DOHH2 (cell line): Measurements from ENCODE around the gene PRSS22.

Experiments
- H3F3A ChIP-seq: fragments of 200-600 bp; sonication (generic), shearing (Covaris generic); 2 replicates; pipeline ENCODE4 v1.6.0; 2016; ENCODE audit warnings: antibody characterized with exemption, mild to moderate bottlenecking; ENCODE audit not compliant: control insufficient read depth, insufficient read depth
- H3K27ac ChIP-seq: fragments of 200-600 bp; sonication (generic); 2 replicates; pipeline ENCODE4 v1.5.1; 2014; ENCODE audit warnings: low read depth, mild to moderate bottlenecking, low read length, moderate library complexity
- H3K27me3 ChIP-seq: fragments of 200-600 bp; sonication (generic); 2 replicates; pipeline ENCODE4 v1.6.1; 2014; ENCODE audit warnings: mild to moderate bottlenecking, low read length, mixed read lengths; ENCODE audit not compliant: control insufficient read depth
- H3K36me3 ChIP-seq: fragments of 200-600 bp; sonication (generic); 2 replicates; pipeline ENCODE4 v1.6.1; 2014; ENCODE audit warnings: mild to moderate bottlenecking, low read length, moderate library complexity, mixed read lengths; ENCODE audit not compliant: control insufficient read depth
- H3K4me1 ChIP-seq: fragments of 200-600 bp; sonication (generic); 2 replicates; pipeline ENCODE4 v1.6.1; 2014; ENCODE audit warnings: mild to moderate bottlenecking, low read length, mixed read lengths; ENCODE audit not compliant: control insufficient read depth
- H3K4me2 ChIP-seq: fragments of 200-600 bp; sonication (generic); 2 replicates; pipeline ENCODE4 v1.6.0; 2014; ENCODE audit warnings: mild to moderate bottlenecking, low read length, moderate library complexity
- H3K4me3 ChIP-seq: fragments of 200-600 bp; sonication (generic); 2 replicates; pipeline ENCODE4 v1.5.1; 2014; ENCODE audit warnings: mild to moderate bottlenecking, low read length, mixed read lengths
- H3K79me2 ChIP-seq: fragments of 200-600 bp; sonication (generic); 2 replicates; pipeline ENCODE4 v1.6.1; 2014; ENCODE audit warnings: mild to moderate bottlenecking, low read length, mixed read lengths; ENCODE audit not compliant: control insufficient read depth
- H3K9me2 ChIP-seq: fragments of 200-600 bp; sonication (generic); replicated peaks from 2 replicates; pipeline ENCODE4 v1.6.1; 2014; ENCODE audit warnings: mild to moderate bottlenecking, low read length, mixed read lengths; ENCODE audit not compliant: control insufficient read depth
- H3K9me3 ChIP-seq: fragments of 200-600 bp; sonication (generic); 2 replicates; pipeline ENCODE4 v1.6.1; 2014; ENCODE audit warnings: antibody characterized with exemption, low read length, mixed read lengths; ENCODE audit not compliant: control insufficient read depth, insufficient read depth
- H4K20me1 ChIP-seq: fragments of 200-600 bp; sonication (generic); 2 replicates; pipeline ENCODE4 v1.6.0; 2014; ENCODE audit warnings: low read depth, mild to moderate bottlenecking, antibody characterized with exemption, low read length, moderate library complexity; ENCODE audit not compliant: control insufficient read depth, insufficient read depth
- EZH2phosphoT487 ChIP-seq: fragments of 200-600 bp; sonication (generic); IDR thresholded peaks from 2 replicates; pipeline ENCODE4 v1.6.1; 2017; ENCODE audit warnings: borderline replicate concordance, mild to moderate bottlenecking, antibody characterized with exemption, low read length, moderate library complexity, mixed read lengths
- TF ChIP-seq, protein P1 (sequence below): fragments of 200-600 bp; sonication (generic); IDR thresholded peaks from one replicate; pipeline ENCODE4 v1.5.1; 2014; ENCODE audit warnings: antibody characterized with exemption, mild to moderate bottlenecking, low read depth, low read length; ENCODE audit not compliant: poor library complexity, severe bottlenecking

PRSS22 gene

DNA sequence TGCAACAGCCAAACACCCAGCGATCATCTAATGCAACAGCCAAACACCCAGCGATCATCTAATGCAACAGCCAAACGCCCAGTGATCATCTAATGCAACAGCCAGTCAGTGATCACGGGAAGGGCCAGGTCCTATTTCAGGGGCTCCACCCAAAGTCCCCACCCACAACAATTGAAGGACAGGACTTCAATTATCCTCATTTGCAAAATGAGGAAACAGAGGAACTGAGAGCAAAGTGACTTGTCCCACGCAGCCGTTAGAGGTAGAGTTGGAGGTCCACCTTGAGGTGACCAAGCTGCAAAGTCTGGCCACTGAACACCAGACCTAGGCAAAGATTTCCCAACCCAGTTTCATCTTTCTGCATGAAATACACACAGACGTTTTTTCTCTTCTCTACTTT lies 24.2 kb downstream of the PRSS22 start:
- H3K4me3 ChIP-seq: no peak overlapping the region
- H3K36me3 ChIP-seq: no peaks in the 10 kb centered on the region
- no peaks in the 10 kb centered on the region for H3K4me1 ChIP-seq
- TF ChIP-seq, protein P1, sequence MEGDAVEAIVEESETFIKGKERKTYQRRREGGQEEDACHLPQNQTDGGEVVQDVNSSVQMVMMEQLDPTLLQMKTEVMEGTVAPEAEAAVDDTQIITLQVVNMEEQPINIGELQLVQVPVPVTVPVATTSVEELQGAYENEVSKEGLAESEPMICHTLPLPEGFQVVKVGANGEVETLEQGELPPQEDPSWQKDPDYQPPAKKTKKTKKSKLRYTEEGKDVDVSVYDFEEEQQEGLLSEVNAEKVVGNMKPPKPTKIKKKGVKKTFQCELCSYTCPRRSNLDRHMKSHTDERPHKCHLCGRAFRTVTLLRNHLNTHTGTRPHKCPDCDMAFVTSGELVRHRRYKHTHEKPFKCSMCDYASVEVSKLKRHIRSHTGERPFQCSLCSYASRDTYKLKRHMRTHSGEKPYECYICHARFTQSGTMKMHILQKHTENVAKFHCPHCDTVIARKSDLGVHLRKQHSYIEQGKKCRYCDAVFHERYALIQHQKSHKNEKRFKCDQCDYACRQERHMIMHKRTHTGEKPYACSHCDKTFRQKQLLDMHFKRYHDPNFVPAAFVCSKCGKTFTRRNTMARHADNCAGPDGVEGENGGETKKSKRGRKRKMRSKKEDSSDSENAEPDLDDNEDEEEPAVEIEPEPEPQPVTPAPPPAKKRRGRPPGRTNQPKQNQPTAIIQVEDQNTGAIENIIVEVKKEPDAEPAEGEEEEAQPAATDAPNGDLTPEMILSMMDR: no peak
- TF ChIP-seq EZH2phosphoT487: no peak
- no peaks in the 10 kb centered on the region for H3K79me2 ChIP-seq
- H4K20me1 ChIP-seq: no peaks in the 10 kb centered on the region
- no peak overlapping the region for H3K4me2 ChIP-seq
- H3F3A ChIP-seq: no peaks in the 10 kb centered on the region
- H3K9me3 ChIP-seq: no peaks in the 10 kb centered on the region
- no peaks in the 10 kb centered on the region for H3K27me3 ChIP-seq
- no peak overlapping the region for H3K27ac ChIP-seq
- H3K9me2 ChIP-seq: no peaks in the 10 kb centered on the region

DNA sequence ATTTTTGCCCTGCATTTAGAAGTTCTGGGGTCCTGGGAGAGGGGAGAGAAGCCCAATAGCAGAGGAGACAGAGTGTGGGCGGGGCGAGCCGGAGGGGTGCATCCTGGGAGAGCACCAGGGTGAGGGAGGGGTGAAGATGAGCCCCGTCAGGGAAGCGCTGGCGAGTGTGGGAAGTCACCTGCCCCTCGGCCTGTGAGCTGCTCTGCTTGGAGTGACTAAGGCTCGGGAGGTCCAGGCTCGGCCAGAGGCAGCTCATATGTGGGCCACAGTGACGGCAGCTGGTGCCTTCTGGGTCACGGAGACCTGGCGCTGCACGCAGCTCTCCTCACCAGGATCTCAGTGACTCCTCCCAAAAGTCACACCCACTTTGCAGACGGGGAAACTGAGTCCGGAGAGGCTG lies 26.8 kb downstream of the PRSS22 start:
- Histone ChIP-seq H3K27ac (no peak overlapping the region), H4K20me1 (no peaks in the 10 kb centered on the region), H3K4me3 (no peak overlapping the region), H3F3A (no peaks in the 10 kb centered on the region), H3K36me3 (no peaks in the 10 kb centered on the region), H3K9me3 (no peaks in the 10 kb centered on the region), H3K9me2 (no peaks in the 10 kb centered on the region), H3K27me3 (no peaks in the 10 kb centered on the region), H3K79me2 (no peaks in the 10 kb centered on the region), H3K4me2 (no peak overlapping the region), H3K4me1 (no peaks in the 10 kb centered on the region)
- TF ChIP-seq, protein P1: no peak
- TF ChIP-seq EZH2phosphoT487: no peak

DNA sequence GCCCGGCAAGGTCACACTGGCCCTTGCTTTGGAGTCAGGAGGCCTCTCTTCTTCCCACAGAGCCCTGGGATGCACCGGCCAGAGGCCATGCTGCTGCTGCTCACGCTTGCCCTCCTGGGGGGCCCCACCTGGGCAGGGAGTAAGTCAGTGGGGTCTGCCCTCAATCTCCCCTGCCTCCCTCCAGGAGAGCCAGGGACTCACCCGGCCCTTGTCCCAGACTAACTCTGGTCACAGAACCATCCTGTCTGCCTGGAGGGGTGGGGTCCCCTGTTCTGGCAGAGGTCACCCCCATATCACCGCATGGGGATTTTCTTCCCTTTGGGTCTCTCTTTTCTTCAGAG lies 27.6 kb downstream of the PRSS22 start:
- no peaks in the 10 kb centered on the region for H4K20me1 ChIP-seq
- no peaks in the 10 kb centered on the region for H3K36me3 ChIP-seq
- TF ChIP-seq EZH2phosphoT487: no peak
- TF ChIP-seq, protein P1: no peak
- H3K79me2 ChIP-seq: no peaks in the 10 kb centered on the region
- H3K27me3 ChIP-seq: no peaks in the 10 kb centered on the region
- H3K27ac ChIP-seq: no peak overlapping the region
- H3K9me3 ChIP-seq: no peaks in the 10 kb centered on the region
- no peaks in the 10 kb centered on the region for H3K4me1 ChIP-seq
- no peaks in the 10 kb centered on the region for H3K9me2 ChIP-seq
- H3K4me2 ChIP-seq: no peak overlapping the region
- H3F3A ChIP-seq: no peaks in the 10 kb centered on the region
- no peak overlapping the region for H3K4me3 ChIP-seq
